ENCODE measurements around the gene CDK12.

GRCh38 chr17:39473310-39473709 lies 12.0 kb downstream of the CDK12 start:
- no peak for TF ChIP-seq CTCF (IDR thresholded peaks at IDR 0.05)
- TF ChIP-seq POLR2A (IDR thresholded peaks at IDR 0.05) = no peak
- TF ChIP-seq POLR2AphosphoS5 (IDR thresholded peaks at IDR 0.05) = no peak
